ENCODE results near the gene ZNF660. TPM values are rescaled to one million over a fixed set of nuclear protein-coding genes. Genes with fewer than 3 reads are reported as not detected.
"Not testable (repeated sequence)": the region's sequence is repeated elsewhere in the genome, so short reads cannot be mapped to it uniquely, and the experiment has no call there.

ZNF660 gene
- total and polyA plus RNA-seq, 4 donors: 0.08 to 2.7 (median 0.41) TPM

- TF ChIP-seq, protein P1, sequence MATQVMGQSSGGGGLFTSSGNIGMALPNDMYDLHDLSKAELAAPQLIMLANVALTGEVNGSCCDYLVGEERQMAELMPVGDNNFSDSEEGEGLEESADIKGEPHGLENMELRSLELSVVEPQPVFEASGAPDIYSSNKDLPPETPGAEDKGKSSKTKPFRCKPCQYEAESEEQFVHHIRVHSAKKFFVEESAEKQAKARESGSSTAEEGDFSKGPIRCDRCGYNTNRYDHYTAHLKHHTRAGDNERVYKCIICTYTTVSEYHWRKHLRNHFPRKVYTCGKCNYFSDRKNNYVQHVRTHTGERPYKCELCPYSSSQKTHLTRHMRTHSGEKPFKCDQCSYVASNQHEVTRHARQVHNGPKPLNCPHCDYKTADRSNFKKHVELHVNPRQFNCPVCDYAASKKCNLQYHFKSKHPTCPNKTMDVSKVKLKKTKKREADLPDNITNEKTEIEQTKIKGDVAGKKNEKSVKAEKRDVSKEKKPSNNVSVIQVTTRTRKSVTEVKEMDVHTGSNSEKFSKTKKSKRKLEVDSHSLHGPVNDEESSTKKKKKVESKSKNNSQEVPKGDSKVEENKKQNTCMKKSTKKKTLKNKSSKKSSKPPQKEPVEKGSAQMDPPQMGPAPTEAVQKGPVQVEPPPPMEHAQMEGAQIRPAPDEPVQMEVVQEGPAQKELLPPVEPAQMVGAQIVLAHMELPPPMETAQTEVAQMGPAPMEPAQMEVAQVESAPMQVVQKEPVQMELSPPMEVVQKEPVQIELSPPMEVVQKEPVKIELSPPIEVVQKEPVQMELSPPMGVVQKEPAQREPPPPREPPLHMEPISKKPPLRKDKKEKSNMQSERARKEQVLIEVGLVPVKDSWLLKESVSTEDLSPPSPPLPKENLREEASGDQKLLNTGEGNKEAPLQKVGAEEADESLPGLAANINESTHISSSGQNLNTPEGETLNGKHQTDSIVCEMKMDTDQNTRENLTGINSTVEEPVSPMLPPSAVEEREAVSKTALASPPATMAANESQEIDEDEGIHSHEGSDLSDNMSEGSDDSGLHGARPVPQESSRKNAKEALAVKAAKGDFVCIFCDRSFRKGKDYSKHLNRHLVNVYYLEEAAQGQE (IDR thresholded peaks at IDR 0.05): no peak
- TF ChIP-seq JUND (IDR thresholded peaks at IDR 0.05): no peak
- TF ChIP-seq NR2F2 (IDR thresholded peaks at IDR 0.05): no peak
- TF ChIP-seq SP1 (IDR thresholded peaks at IDR 0.05): no peak
These were observed 13.7 kb upstream of the ZNF660 start (continued) for GRCh38 chr3:44571024-44571423.

GRCh38 chr3:44576613-44577012, 8.2 kb upstream of the ZNF660 start:
- no peak for DNase-seq (ENCODE audit: low spot score)
- TF ChIP-seq TAF1 (conservative IDR thresholded peaks at IDR 0.05): no peak
- TF ChIP-seq, protein P1 (IDR thresholded peaks at IDR 0.05): no peak
- no peak for TF ChIP-seq RAD21 (IDR thresholded peaks at IDR 0.05)
- no peak for TF ChIP-seq EGR1 (IDR thresholded peaks at IDR 0.05; ENCODE audit: low read depth in 2 of 2)
- TF ChIP-seq SP1 (IDR thresholded peaks at IDR 0.05): no peak
- no peak for TF ChIP-seq HNF4G (IDR thresholded peaks at IDR 0.05)
- TF ChIP-seq FOXA1 (IDR thresholded peaks at IDR 0.05): no peak
- TF ChIP-seq, protein P2, sequence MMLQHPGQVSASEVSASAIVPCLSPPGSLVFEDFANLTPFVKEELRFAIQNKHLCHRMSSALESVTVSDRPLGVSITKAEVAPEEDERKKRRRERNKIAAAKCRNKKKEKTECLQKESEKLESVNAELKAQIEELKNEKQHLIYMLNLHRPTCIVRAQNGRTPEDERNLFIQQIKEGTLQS (IDR thresholded peaks at IDR 0.05): no peak
- TF ChIP-seq, protein P3, sequence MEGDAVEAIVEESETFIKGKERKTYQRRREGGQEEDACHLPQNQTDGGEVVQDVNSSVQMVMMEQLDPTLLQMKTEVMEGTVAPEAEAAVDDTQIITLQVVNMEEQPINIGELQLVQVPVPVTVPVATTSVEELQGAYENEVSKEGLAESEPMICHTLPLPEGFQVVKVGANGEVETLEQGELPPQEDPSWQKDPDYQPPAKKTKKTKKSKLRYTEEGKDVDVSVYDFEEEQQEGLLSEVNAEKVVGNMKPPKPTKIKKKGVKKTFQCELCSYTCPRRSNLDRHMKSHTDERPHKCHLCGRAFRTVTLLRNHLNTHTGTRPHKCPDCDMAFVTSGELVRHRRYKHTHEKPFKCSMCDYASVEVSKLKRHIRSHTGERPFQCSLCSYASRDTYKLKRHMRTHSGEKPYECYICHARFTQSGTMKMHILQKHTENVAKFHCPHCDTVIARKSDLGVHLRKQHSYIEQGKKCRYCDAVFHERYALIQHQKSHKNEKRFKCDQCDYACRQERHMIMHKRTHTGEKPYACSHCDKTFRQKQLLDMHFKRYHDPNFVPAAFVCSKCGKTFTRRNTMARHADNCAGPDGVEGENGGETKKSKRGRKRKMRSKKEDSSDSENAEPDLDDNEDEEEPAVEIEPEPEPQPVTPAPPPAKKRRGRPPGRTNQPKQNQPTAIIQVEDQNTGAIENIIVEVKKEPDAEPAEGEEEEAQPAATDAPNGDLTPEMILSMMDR (IDR thresholded peaks at IDR 0.05; ENCODE audit: low read depth, low read length, missing input control): no peak
- no peak for TF ChIP-seq YY1 (IDR thresholded peaks at IDR 0.05)
- TF ChIP-seq, protein P4, sequence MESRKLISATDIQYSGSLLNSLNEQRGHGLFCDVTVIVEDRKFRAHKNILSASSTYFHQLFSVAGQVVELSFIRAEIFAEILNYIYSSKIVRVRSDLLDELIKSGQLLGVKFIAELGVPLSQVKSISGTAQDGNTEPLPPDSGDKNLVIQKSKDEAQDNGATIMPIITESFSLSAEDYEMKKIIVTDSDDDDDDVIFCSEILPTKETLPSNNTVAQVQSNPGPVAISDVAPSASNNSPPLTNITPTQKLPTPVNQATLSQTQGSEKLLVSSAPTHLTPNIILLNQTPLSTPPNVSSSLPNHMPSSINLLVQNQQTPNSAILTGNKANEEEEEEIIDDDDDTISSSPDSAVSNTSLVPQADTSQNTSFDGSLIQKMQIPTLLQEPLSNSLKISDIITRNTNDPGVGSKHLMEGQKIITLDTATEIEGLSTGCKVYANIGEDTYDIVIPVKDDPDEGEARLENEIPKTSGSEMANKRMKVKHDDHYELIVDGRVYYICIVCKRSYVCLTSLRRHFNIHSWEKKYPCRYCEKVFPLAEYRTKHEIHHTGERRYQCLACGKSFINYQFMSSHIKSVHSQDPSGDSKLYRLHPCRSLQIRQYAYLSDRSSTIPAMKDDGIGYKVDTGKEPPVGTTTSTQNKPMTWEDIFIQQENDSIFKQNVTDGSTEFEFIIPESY (IDR thresholded peaks at IDR 0.05): no peak
- no peak for TF ChIP-seq NR2F2 (IDR thresholded peaks at IDR 0.05)
- TF ChIP-seq HNF4A (conservative IDR thresholded peaks at IDR 0.05): no peak
- TF ChIP-seq RXRA (IDR thresholded peaks at IDR 0.05): no peak
- TF ChIP-seq MAX (IDR thresholded peaks at IDR 0.05): no peak
- no peak for TF ChIP-seq GABPA (IDR thresholded peaks at IDR 0.05 in 1 of 2, conservative IDR thresholded peaks at IDR 0.05 in 1 of 2)
- TF ChIP-seq FOXA2 (IDR thresholded peaks at IDR 0.05): no peak
- H3K4me1 ChIP-seq (ENCODE audit: control insufficient read depth in 4 of 4, insufficient read depth in 4 of 4, low read length in 3 of 4): no peaks in the 10 kb centered on the region
- H3K9ac ChIP-seq (ENCODE audit: low read depth in 1 of 2, low read length in 2 of 2): no peak overlapping the region
- H3K9me3 ChIP-seq (ENCODE audit: control insufficient read depth in 4 of 4, low read length in 3 of 4): peaks cover 12 to 39% (median 20%) of the 10 kb centered on the region in 4 donors
- no peak overlapping the region for H3K4me3 ChIP-seq (ENCODE audit: low read depth in 1 of 3, low read length in 3 of 3)
- H3K36me3 ChIP-seq (ENCODE audit: control insufficient read depth in 4 of 4, insufficient read depth in 3 of 4, low read depth in 1 of 4, low read length in 3 of 4): peaks cover 0 to 4% (median under 1%) of the 10 kb centered on the region in 4 donors
- no peaks in the 10 kb centered on the region for H3K27me3 ChIP-seq (ENCODE audit: control insufficient read depth in 4 of 4, insufficient read depth in 4 of 4, low read length in 3 of 4)
- H3K27ac ChIP-seq (ENCODE audit: low read depth in 1 of 2, low read length in 2 of 2): no peak overlapping the region

GRCh38 chr3:44577354-44577952, 7.3 kb upstream of the ZNF660 start:
- not testable (repeated sequence) for H3K27ac ChIP-seq (ENCODE audit: low read depth in 1 of 2, low read length in 2 of 2); H3K4me1 ChIP-seq (ENCODE audit: control insufficient read depth in 4 of 4, insufficient read depth in 4 of 4, low read length in 3 of 4); H3K27me3 ChIP-seq (ENCODE audit: control insufficient read depth in 4 of 4, insufficient read depth in 4 of 4, low read length in 3 of 4); H3K9ac ChIP-seq (ENCODE audit: low read depth in 1 of 2, low read length in 2 of 2); DNase-seq (ENCODE audit: low spot score); H3K4me3 ChIP-seq (ENCODE audit: low read depth in 1 of 3, low read length in 3 of 3); H3K36me3 ChIP-seq (ENCODE audit: control insufficient read depth in 4 of 4, insufficient read depth in 3 of 4, low read depth in 1 of 4, low read length in 3 of 4)
- WGBS: 90% methylated on average over 11 of the region's 11 CpGs
- H3K9me3 ChIP-seq (ENCODE audit: control insufficient read depth in 4 of 4, low read length in 3 of 4): peaks cover 12 to 33% (median 21%) of the 10 kb centered on the region in 4 donors
